H1 (cell line): ENCODE measurements around the gene SNAPIN. TPM values are rescaled to one million over a fixed set of nuclear protein-coding genes. Genes with fewer than 3 reads are reported as not detected.

Experiments used
- CTCF ChIA-PET: fragments of 300-600 bp; sonication (Branson Sonifier 250); formaldehyde crosslinking; loops from one replicate; lab custom pipeline; 2021; ENCODE audit not compliant: partially characterized antibody; lab: Charles Lee
- POLR2A ChIA-PET: fragments of 300-600 bp; sonication (Branson Sonifier 250); formaldehyde crosslinking; loops from one replicate; lab custom pipeline; 2021; ENCODE audit warnings: inconsistent platforms; ENCODE audit not compliant: partially characterized antibody; lab: Charles Lee
- DNase-seq, 2 experiments: peaks; one replicate each; pipeline versions ENCODE4 v3.0.0 to v3.0.0-alpha.2; 2010 to 2022; ENCODE audit warnings: low spot score in 2 of 2, low read depth in 1 of 2, mixed read lengths in 1 of 2
- FAIRE-seq: peaks from 2 replicates; lab custom pipeline; 2011; peaks lifted over from hg19 to GRCh38; lab: Jason Lieb, UNC
- H2AFZ ChIP-seq: 2 replicates; pipeline ENCODE4 v1.8.1; 2012; ENCODE audit warnings: low read length, inconsistent platforms
- H2AK5ac ChIP-seq: 2 replicates; pipeline ENCODE4 v1.6.1; 2013; ENCODE audit warnings: low read depth, low read length
- H2BK120ac ChIP-seq: replicated peaks from 2 replicates; pipeline ENCODE3; 2013; ENCODE audit warnings: low read depth, low read length, inconsistent platforms
- H2BK12ac ChIP-seq: 2 replicates; pipeline ENCODE4 v1.6.1; 2013; ENCODE audit warnings: low read depth, low read length
- H2BK15ac ChIP-seq: 2 replicates; pipeline ENCODE4 v1.6.1; 2013; ENCODE audit warnings: low read length
- H2BK20ac ChIP-seq: 2 replicates; pipeline ENCODE4 v1.6.1; 2013; ENCODE audit warnings: low read length
- H2BK5ac ChIP-seq: 2 replicates; pipeline ENCODE4 v1.6.1; 2013; ENCODE audit warnings: low read depth, low read length
- H3K14ac ChIP-seq: 2 replicates; pipeline ENCODE4 v1.6.1; 2013; ENCODE audit warnings: inconsistent platforms; ENCODE audit not compliant: insufficient read length
- H3K18ac ChIP-seq: 2 replicates; pipeline ENCODE4 v1.6.1; 2013; ENCODE audit warnings: low read length; ENCODE audit errors: extremely low read depth
- H3K23ac ChIP-seq: 2 replicates; pipeline ENCODE4 v1.6.1; 2013; ENCODE audit warnings: inconsistent platforms; ENCODE audit not compliant: insufficient read length
- H3K23me2 ChIP-seq: 2 replicates; pipeline ENCODE4 v1.6.1; 2013; ENCODE audit warnings: low read depth, low read length
- H3K27ac ChIP-seq: 2 replicates; pipeline ENCODE4 v1.6.1; 2011; ENCODE audit warnings: low read depth, low read length, inconsistent platforms
- H3K27me3 ChIP-seq, 4 experiments: replicated peaks in 1 of 4; 1 replicate in 1 of 4; 2 replicates in 3 of 4; pipeline versions ENCODE4 v1.6.1 to v1.8.1; 2011 to 2013; ENCODE audit warnings: low read length in 3 of 4, mild to moderate bottlenecking in 3 of 4, inconsistent platforms in 2 of 4, mixed read lengths in 2 of 4, moderate library complexity in 1 of 4; ENCODE audit not compliant: control insufficient read depth in 3 of 4, insufficient read depth in 3 of 4; ENCODE audit errors: extremely low read depth in 1 of 4
- H3K36me3 ChIP-seq, 4 experiments: 2 replicates each; pipeline versions ENCODE4 v1.6.1 to v1.8.1; 2011 to 2013; ENCODE audit warnings: mild to moderate bottlenecking in 4 of 4, low read length in 3 of 4, moderate library complexity in 2 of 4, control low read depth in 1 of 4, inconsistent platforms in 1 of 4; ENCODE audit not compliant: insufficient read depth in 4 of 4, control insufficient read depth in 2 of 4
- H3K4ac ChIP-seq: replicated peaks from 2 replicates; pipeline ENCODE3; 2013; ENCODE audit warnings: low read length, low read depth, mixed read lengths, inconsistent platforms; ENCODE audit not compliant: insufficient read length
- H3K4me1 ChIP-seq, 4 experiments: replicated peaks in 1 of 4; 1 replicate in 1 of 4; 2 replicates in 3 of 4; pipeline versions ENCODE4 v1.6.1 to v1.8.1; 2011 to 2013; ENCODE audit warnings: low read length in 3 of 4, inconsistent platforms in 2 of 4, mixed read lengths in 1 of 4; ENCODE audit not compliant: insufficient read depth in 4 of 4, control insufficient read depth in 3 of 4
- H3K4me2 ChIP-seq, 2 experiments: 2 replicates each; pipeline versions ENCODE4 v1.6.1 to v1.8.1; 2011 to 2013; ENCODE audit warnings: low read depth in 2 of 2, low read length in 2 of 2, control low read depth in 1 of 2, inconsistent platforms in 1 of 2, mild to moderate bottlenecking in 1 of 2; ENCODE audit not compliant: insufficient read depth in 1 of 2
- H3K4me3 ChIP-seq, 4 experiments: fragments of 200-600, 300-600 bp in 1 of 4; sonication (generic), shearing (Covaris generic), sonication (Bioruptor Twin) in 1 of 4; 2 replicates each; pipeline versions ENCODE4 v1.5.1 to v1.8.1; 2011 to 2016; ENCODE audit warnings: low read length in 4 of 4, low read depth in 3 of 4, control low read depth in 2 of 4, inconsistent platforms in 2 of 4, mild to moderate bottlenecking in 2 of 4, mixed read lengths in 1 of 4, moderate library complexity in 1 of 4; ENCODE audit not compliant: insufficient read depth in 2 of 4; ENCODE audit errors: extremely low read depth in 1 of 4
- H3K56ac ChIP-seq: replicated peaks from 2 replicates; pipeline ENCODE3; 2013; ENCODE audit warnings: low read depth, mild to moderate bottlenecking, mixed read lengths, low read length, inconsistent platforms; ENCODE audit not compliant: insufficient read length
- H3K79me1 ChIP-seq: 2 replicates; pipeline ENCODE4 v1.6.1; 2013; ENCODE audit warnings: low read depth, low read length, control low read depth
- H3K79me2 ChIP-seq, 2 experiments: 2 replicates each; pipeline versions ENCODE4 v1.6.1 to v1.8.1; 2012 to 2013; ENCODE audit warnings: low read length in 2 of 2, mild to moderate bottlenecking in 2 of 2, inconsistent platforms in 1 of 2; ENCODE audit not compliant: insufficient read depth in 2 of 2, control insufficient read depth in 1 of 2
- H3K9ac ChIP-seq, 4 experiments: replicated peaks in 1 of 4; 1 replicate in 1 of 4; 2 replicates in 3 of 4; pipeline versions ENCODE4 v1.6.1 to v1.8.1; 2011 to 2013; ENCODE audit warnings: low read depth in 3 of 4, low read length in 3 of 4, control low read depth in 2 of 4, mild to moderate bottlenecking in 2 of 4, moderate library complexity in 2 of 4, inconsistent platforms in 1 of 4; ENCODE audit errors: extremely low read depth in 1 of 4
- H3K9me3 ChIP-seq, 2 experiments: 2 replicates each; pipeline versions ENCODE4 v1.6.1 to v1.8.1; 2012 to 2013; ENCODE audit warnings: mild to moderate bottlenecking in 2 of 2, moderate library complexity in 2 of 2, control low read depth in 1 of 2, inconsistent platforms in 1 of 2, low read depth in 1 of 2, low read length in 1 of 2, mixed read lengths in 1 of 2; ENCODE audit not compliant: insufficient read depth in 2 of 2
- H4K20me1 ChIP-seq, 2 experiments: replicated peaks in 1 of 2; 2 replicates each; pipeline versions ENCODE3 to v1.8.1; 2011 to 2013; ENCODE audit warnings: inconsistent platforms in 2 of 2, low read length in 2 of 2, mild to moderate bottlenecking in 1 of 2; ENCODE audit not compliant: insufficient read depth in 2 of 2, control insufficient read depth in 1 of 2
- H4K5ac ChIP-seq: 2 replicates; pipeline ENCODE4 v1.6.1; 2013; ENCODE audit warnings: low read length, low read depth, mixed read lengths, inconsistent platforms; ENCODE audit not compliant: insufficient read length
- H4K8ac ChIP-seq: 2 replicates; pipeline ENCODE4 v1.8.0; 2013; ENCODE audit warnings: mild to moderate bottlenecking, moderate library complexity, low read length, inconsistent platforms; ENCODE audit not compliant: insufficient read depth; ENCODE audit errors: extremely low read depth
- H4K91ac ChIP-seq: replicated peaks from 2 replicates; pipeline ENCODE3; 2013; ENCODE audit warnings: low read length, mixed read lengths, inconsistent platforms; ENCODE audit not compliant: insufficient read length
- CHD2 ChIP-seq: IDR thresholded peaks from 2 replicates; pipeline ENCODE4 v1.6.1; 2012; ENCODE audit warnings: low read length, improper control_type of control experiment
- GABPA ChIP-seq: IDR thresholded peaks from 2 replicates; pipeline ENCODE4 v1.6.1; 2011; ENCODE audit warnings: mild to moderate bottlenecking, low read length, moderate library complexity, borderline replicate concordance; ENCODE audit not compliant: insufficient read depth
- GTF2F1 ChIP-seq: IDR thresholded peaks from 2 replicates; pipeline ENCODE4 v1.6.1; 2012; ENCODE audit warnings: low read depth, low read length, improper control_type of control experiment, borderline replicate concordance
- KDM5A ChIP-seq: fragments of 200-600 bp; IDR thresholded peaks from 2 replicates; pipeline ENCODE4 v1.7.1; 2012; ENCODE audit warnings: mild to moderate bottlenecking, low read length, inconsistent platforms, mixed read lengths
- PHF8 ChIP-seq: fragments of 200-600 bp; sonication (generic); conservative IDR thresholded peaks from 2 replicates; pipeline ENCODE4 v1.7.1; 2012; ENCODE audit warnings: low read depth, mild to moderate bottlenecking, inconsistent platforms, low read length, moderate library complexity
- SRF ChIP-seq: IDR thresholded peaks from 2 replicates; pipeline ENCODE4 v1.6.1; 2011; ENCODE audit warnings: mild to moderate bottlenecking, low read depth, low read length, moderate library complexity
- WGBS, 2 experiments: shearing (Covaris generic) in 1 of 2; methylation state at CpG; one replicate each; pipeline versions ENCODE4 v1.1.6 to v1.1.7; 2013 to 2015; ENCODE audit warnings: low lambda C conversion rate in 2 of 2, mixed read lengths in 2 of 2, inconsistent platforms in 1 of 2, low coverage in 1 of 2, missing lambda C conversion rate in 1 of 2; ENCODE audit not compliant: insufficient replicate concordance in 2 of 2, insufficient coverage in 1 of 2, insufficient read length in 1 of 2; ENCODE audit errors: extremely low coverage in 1 of 2, missing lambda C conversion rate in 1 of 2; 5-methylcytosine and 5-hydroxymethylcytosine counted together
- polyA plus RNA-seq, 7 experiments: library from polyadenylated mRNA; depleted of rRNA in 3 of 7; stranded (reverse) in 5 of 7; unstranded in 2 of 7; fragments of >200 nt in 5 of 7; fragments of 200-250 nt in 2 of 7; gene quantifications; 1 replicate in 5 of 7; 2 replicates in 1 of 7; 4 replicates in 1 of 7; pipeline versions ENCODE4 v1.2.1 to v1.2.3, GENCODE V29; 2011 to 2013; ENCODE audit warnings: missing spikeins in 2 of 7, mixed read lengths in 2 of 7
- total RNA-seq: library from RNA; stranded (reverse); fragmentation: NEBNext Ultra II Directional; extraction: Animal tissue kit (Norgen Biotek cat#: 25700); gene quantifications from 2 replicates; pipeline ENCODE4 v1.2.1, GENCODE V29; 2021
- TF ChIP-seq, protein P1 (sequence below): IDR thresholded peaks from 2 replicates; pipeline ENCODE4 v1.6.1; 2011; ENCODE audit warnings: low read depth, mild to moderate bottlenecking, low read length; ENCODE audit not compliant: insufficient read depth
- TF ChIP-seq, protein P2 (sequence below): IDR thresholded peaks from 2 replicates; pipeline ENCODE4 v1.6.1; 2012; ENCODE audit warnings: inconsistent platforms

The SNAPIN gene
- total and polyA plus RNA-seq, 2 of the 8 experiments (the other 6 are each of a cell fraction or from before 2014, with no cell fraction given): 25.7 to 31.1 TPM

DNA sequence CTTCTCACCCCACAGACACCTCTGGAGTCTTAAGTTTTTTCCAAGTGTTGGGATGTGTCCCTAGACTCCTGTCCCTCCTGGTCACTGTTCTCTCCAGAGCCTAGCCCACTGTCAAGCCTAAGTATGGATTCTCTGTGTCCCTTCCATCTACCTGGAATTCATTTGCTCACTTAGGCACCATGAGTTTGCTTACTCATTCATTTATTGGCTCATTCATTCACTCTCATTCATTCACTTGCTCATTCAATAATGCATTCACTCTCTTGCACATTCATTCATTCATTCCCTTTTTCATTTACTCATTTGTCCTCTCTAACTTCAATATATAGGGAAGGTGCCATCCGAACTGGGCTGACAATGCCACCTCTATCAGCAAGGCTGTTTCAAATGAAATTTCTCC lies 47.1 kb upstream of the SNAPIN start:
- Histone ChIP-seq H4K20me1 (no peaks in the 10 kb centered on the region), H3K4me1 (peaks cover 0 to 35% (median 22%) of the 10 kb centered on the region in 4 experiments; a peak in 6 of 7 replicates), H3K27me3 (no peaks in the 10 kb centered on the region; a peak in 1 of 7 replicates), H2BK120ac (no peak overlapping the region), H2BK15ac (peak overlapping the region; percentile 83), H3K4me2 (no peak overlapping the region), H3K23ac (no peak overlapping the region), H3K79me1 (no peaks in the 10 kb centered on the region), H2AK5ac (no peak overlapping the region), H2BK5ac (no peak overlapping the region), H2BK12ac (peak overlapping the region; percentile 11; the same call in 1 of the 2 replicates), H3K14ac (no peak overlapping the region), H3K4ac (no peak overlapping the region), H3K4me3 (no peak overlapping the region), H3K9ac (no peak overlapping the region), H3K27ac (no peak overlapping the region), H3K79me2 (no peaks in the 10 kb centered on the region), H3K56ac (no peak overlapping the region), H3K23me2 (peaks cover 3% of the 10 kb centered on the region), H2AFZ (no peak overlapping the region), H3K18ac (no peak overlapping the region; the same call in 1 of the 2 replicates), H2BK20ac (peak overlapping the region; percentile 73; the same call in 1 of the 2 replicates), H4K91ac (no peak overlapping the region), H4K8ac (no peak overlapping the region), H4K5ac (no peak overlapping the region), H3K36me3 (no peaks in the 10 kb centered on the region), H3K9me3 (no peaks in the 10 kb centered on the region)
- ChIA-PET CTCF (interaction anchor here (2.1 to 15.9 kb wide), 6 partner anchors 10 to 77 kb away, joined by 6 to 224 read pairs (median 72); partner anchors contain the start of genes S100A1, S100A13 and S100A6), POLR2A (interaction anchor here (0.6 to 15.3 kb wide), 4 partner anchors 12 to 616 kb away, joined by 3 to 261 read pairs (median 10); partner anchors contain the start of genes CHTOP, S100A1 and S100A13)
- no peak for DNase-seq
- TF ChIP-seq GTF2F1: no peak
- TF ChIP-seq, protein P1, sequence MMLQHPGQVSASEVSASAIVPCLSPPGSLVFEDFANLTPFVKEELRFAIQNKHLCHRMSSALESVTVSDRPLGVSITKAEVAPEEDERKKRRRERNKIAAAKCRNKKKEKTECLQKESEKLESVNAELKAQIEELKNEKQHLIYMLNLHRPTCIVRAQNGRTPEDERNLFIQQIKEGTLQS: no peak
- no peak for TF ChIP-seq KDM5A
- TF ChIP-seq GABPA: no peak
- TF ChIP-seq PHF8: no peak
- TF ChIP-seq, protein P2, sequence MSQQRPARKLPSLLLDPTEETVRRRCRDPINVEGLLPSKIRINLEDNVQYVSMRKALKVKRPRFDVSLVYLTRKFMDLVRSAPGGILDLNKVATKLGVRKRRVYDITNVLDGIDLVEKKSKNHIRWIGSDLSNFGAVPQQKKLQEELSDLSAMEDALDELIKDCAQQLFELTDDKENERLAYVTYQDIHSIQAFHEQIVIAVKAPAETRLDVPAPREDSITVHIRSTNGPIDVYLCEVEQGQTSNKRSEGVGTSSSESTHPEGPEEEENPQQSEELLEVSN: no peak
- TF ChIP-seq SRF: no peak
- TF ChIP-seq CHD2: no peak
- FAIRE-seq: no peak
- 91% methylated on average over 1 of the region's 1 CpG; no CpG with 5 or more reads in 1 of the 2 experiments for WGBS, 2 experiments
